ENCODE data around the gene ZNF8.
A peak's percentile ranks its signal among the peaks of the same experiment; 100 is the strongest.
"Not testable (repeated sequence)": the region's sequence is repeated elsewhere in the genome, so short reads cannot be mapped to it uniquely, and the experiment has no call there.

The ZNF8 gene

GRCh38 chr19:58296104-58296503 is 17.3 kb downstream of the ZNF8 start:
- no peak for DNase-seq (ENCODE audit: low spot score)

- DNase-seq (ENCODE audit: low spot score), result no peak
Measured at GRCh38 chr19:58300620-58301019, 21.9 kb downstream of the ZNF8 start.

DNA sequence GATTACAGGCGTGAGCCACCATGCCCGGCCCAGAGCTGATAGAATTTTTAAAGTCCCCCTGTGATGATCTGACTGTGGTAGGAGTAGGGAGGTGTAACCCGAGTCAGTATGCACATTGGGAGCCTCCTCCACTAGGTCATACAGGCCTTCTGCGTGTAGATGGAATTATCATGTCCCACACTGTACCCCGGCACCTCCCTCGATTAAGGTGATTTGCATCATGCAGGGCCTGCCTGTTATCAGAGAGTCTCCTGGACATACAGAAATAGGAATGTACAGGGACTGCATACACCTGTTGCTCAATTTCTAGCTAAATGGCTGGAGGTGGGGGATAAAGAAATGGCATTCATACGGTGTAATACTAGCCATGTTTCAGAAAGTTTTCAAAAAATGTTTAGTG is 25.5 kb downstream of the ZNF8 start:
- no peak for DNase-seq (ENCODE audit: low spot score)

DNA sequence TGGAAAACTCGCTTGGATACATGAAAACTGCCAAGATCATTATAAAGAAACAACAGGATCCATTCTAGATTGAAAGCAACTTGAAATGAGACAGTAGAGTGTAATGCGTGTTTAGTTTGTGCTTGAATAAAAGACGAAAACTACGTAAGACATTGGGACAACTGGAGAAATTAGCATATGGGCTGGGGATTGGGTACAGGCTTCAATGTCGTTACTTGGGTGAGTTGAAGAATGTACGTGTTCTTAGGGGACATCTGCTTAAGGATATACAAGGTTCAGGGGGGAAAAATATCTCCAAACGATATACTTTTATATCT is 26.0 kb downstream of the ZNF8 start:
- DNase-seq (ENCODE audit: low spot score), result no peak

DNA sequence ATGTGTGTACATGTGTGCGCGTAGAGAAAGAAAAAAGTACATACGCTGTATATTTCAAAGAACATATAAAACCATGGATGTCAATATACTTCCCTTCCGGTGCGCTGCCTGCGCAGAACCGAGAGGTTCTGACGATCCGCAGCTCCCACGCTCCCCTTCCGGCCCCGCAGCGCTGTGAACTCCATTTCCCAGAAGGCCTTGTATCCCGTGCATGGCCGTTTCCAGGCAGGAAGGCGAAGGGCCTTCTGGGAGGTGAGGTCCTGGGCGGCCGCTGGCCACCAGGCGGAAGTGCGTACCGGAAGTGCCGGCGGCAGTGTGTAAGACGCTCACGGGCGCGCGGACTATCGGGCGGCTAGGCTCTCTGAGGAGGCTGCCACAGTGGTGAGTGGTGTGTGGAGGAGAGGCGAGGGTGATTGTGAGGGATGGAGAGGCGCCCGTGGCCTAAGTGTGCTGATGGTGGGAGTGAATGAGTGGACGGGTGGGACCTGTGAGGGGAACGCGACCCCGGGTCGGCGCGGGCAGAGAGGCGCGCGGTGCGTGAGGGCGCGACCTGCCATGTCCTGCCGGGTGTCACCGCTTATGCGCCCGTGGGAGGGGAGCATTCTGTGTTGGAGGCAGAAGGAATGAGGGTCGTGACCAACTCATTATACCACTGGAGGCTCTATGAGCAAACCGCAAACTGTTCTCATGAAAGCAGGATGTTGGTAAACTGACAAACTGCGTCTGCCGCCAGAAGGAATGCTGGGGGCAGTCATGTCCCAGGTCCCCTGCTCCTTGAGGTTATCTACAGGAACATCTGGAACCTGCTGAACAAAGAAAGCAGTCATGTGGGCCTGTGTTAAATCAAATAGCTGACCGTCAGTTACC is 26.5 kb downstream of the ZNF8 start, which contains the start of gene ERVK3-1:
Gene ERVK3-1 (plus strand): TSS at position 313 of the 867 bp plus-strand sequence. CDS start 6,792 bp downstream, outside the sequence.
- DNase-seq (ENCODE audit: low spot score), result peak; percentile 95

- no peak for DNase-seq (ENCODE audit: low spot score)
Measured at GRCh38 chr19:58305932-58306323, 27.2 kb downstream of the ZNF8 start.

GRCh38 chr19:58307736-58308135 is 29.0 kb downstream of the ZNF8 start:
- DNase-seq (ENCODE audit: low spot score), result no peak

DNA sequence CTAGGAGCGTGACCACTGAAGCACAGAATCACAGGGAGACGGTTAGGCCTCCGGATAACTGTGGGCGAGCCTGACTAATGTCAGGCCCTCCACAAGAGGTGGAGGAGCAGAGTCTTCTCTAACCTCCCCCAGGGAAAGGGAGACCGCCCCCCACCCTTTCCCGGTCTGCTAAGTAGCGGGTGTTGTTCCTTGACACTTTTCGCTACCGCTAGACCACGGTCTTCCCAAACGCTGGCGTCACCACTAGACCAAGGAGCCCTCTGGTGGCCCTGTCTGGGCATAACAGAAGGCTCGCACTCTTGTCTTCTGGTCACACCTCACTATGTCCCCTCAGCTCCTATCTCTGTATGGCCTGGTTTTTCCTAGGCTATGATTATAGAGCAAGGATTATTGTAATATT is 31.9 kb downstream of the ZNF8 start:
- not testable (repeated sequence) for DNase-seq (ENCODE audit: low spot score)

GRCh38 chr19:58311345-58311865 is 32.6 kb downstream of the ZNF8 start:
- DNase-seq (ENCODE audit: low spot score), result no peak

- DNase-seq (ENCODE audit: low spot score), result no peak
Measured at GRCh38 chr19:58315580-58315979, 36.8 kb downstream of the ZNF8 start.

GRCh38 chr19:58317476-58318072 is 38.8 kb downstream of the ZNF8 start:
- no peak for DNase-seq (ENCODE audit: low spot score)

DNA sequence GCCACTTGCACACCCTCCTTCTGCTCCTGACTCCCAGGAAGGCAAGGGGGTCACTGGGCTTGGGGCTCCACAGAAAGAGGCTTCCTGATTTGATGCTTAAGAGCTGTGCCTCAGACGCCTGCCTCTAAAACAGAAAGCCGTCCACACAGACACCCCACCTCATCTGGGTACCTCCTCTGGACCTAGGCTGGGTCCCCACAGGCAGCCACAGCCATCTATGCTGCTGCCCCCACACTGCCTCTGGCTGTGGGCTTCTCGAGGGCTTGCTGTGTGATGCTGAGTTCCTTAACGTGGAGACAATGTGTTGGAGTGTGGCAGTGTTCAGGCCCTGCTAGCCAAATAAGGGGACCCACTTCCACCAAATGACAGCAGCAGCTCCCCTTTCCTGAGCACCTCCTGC is 39.5 kb downstream of the ZNF8 start:
- DNase-seq (ENCODE audit: low spot score), result no peak

- no peak for DNase-seq (ENCODE audit: low spot score)
Measured at GRCh38 chr19:58319241-58319640, 40.5 kb downstream of the ZNF8 start.

DNA sequence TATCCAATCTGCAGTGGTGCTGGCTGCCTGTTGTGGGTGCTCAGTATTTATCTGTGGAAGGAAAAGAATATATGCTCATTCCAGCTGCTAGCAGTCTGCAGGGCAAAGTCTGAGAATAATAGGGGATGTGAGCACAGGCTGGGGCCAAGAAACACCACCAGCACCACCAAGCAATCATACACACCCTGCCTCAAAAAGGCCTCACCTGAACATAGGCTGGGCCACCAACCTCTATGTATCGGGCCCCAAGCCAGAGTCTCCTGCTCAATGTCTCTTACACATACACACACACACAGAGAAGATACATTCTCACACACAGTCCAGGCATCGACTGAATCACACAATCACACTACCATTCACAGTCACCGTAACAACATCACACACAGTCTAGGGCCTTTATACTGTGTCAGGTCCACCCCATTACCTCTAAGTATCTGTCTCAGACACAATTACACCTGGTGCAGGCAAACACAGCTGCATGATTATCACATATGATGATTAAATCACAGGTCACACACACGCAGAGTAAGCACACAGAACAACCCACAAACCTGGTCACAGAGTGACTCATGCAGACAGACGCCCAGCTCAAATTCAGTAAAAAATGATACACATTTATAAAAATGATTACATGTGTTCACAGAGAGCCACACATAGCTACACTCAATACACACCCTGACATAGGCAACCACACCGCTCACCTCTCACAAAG is 46.7 kb downstream of the ZNF8 start:
- DNase-seq (ENCODE audit: low spot score), result no peak

DNA sequence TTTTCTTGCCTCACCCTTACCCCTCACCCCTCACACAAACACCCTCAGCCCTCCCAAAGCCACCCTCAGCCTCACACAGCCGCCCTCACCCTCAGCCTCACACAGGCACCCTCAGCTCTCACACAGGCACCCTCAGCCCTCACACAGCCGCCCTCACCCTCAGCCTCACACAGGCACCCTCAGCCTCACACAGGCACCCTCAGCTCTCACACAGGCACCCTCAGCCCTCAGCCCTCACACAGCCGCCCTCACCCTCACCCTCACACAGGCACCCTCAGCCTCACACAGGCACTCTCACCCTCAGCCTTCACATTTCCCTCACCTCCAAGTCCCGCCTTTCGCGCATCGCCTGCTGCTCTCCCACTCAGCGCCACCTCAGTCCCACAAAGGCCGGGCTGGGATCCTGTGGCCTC is 47.8 kb downstream of the ZNF8 start:
- no peak for DNase-seq (ENCODE audit: low spot score)

- peak; percentile 96 for DNase-seq (ENCODE audit: low spot score)
Measured at GRCh38 chr19:58326914-58327726, 48.4 kb downstream of the ZNF8 start, which contains the start of gene ZSCAN22. Gene ZSCAN22, plus strand, starts transcription at chr19:58326994. Its CDS starts 7,809 bp downstream, at chr19:58334803.

- peak; percentile 18 for DNase-seq (ENCODE audit: low spot score)
Measured at GRCh38 chr19:58328999-58329398, 50.2 kb downstream of the ZNF8 start.

- peak; percentile 25 for DNase-seq (ENCODE audit: low spot score)
Measured at GRCh38 chr19:58330458-58330857, 51.7 kb downstream of the ZNF8 start.

DNA sequence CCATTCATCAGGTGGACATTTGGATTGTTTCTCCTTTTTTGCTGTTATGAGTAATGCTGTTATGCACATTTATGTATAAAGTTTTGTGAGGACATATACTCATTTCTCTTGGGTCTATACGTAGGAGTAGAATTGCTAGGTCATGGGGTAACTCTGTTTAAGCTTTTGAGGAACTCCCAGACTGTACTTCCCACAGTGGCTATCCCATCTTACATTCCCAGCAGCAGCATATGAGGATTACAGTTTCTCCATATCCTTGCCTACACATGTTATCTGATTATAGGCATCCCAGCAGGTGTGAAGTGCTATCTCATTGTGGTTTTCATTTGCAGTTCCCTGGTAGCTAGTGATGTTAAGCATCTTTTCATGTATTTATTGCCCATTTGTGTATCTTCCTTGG is 53.9 kb downstream of the ZNF8 start:
- DNase-seq (ENCODE audit: low spot score), result no peak

GRCh38 chr19:58334691-58335249 is 56.0 kb downstream of the ZNF8 start:
- DNase-seq (ENCODE audit: low spot score), result no peak

- DNase-seq (ENCODE audit: low spot score), result no peak
Measured at GRCh38 chr19:58335630-58336029, 56.9 kb downstream of the ZNF8 start.
